ENCODE measurements around the gene NPHP4.

Gene NPHP4

DNA sequence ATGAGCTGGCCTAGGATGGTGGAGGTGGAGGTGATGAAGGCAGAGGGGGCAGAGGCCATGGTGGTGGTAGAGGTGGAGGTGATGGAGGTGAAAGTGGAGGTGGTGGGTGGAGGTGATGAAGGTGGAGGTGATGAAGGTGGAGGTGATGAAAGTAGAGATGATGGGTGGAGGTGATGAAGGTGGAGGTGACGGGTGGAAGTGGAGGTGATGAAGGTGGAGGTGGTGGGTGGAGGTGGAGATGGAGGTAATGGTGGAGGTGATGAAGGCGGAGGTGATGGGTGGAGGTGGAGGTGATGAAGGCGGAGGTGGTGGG lies 19.7 kb upstream of the NPHP4 start:
- no peaks in the 10 kb centered on the region for H3K27me3 Mint-ChIP-seq
- no peaks in the 10 kb centered on the region for H3K9me3 Mint-ChIP-seq
- no peak overlapping the region for H3K4me3 Mint-ChIP-seq
- H3K27ac Mint-ChIP-seq, result peak overlapping the region; percentile 69 to 75
- peaks cover 30% of the 10 kb centered on the region for H3K4me1 Mint-ChIP-seq
- DNase-seq, result no peak
- no peak for ATAC-seq

DNA sequence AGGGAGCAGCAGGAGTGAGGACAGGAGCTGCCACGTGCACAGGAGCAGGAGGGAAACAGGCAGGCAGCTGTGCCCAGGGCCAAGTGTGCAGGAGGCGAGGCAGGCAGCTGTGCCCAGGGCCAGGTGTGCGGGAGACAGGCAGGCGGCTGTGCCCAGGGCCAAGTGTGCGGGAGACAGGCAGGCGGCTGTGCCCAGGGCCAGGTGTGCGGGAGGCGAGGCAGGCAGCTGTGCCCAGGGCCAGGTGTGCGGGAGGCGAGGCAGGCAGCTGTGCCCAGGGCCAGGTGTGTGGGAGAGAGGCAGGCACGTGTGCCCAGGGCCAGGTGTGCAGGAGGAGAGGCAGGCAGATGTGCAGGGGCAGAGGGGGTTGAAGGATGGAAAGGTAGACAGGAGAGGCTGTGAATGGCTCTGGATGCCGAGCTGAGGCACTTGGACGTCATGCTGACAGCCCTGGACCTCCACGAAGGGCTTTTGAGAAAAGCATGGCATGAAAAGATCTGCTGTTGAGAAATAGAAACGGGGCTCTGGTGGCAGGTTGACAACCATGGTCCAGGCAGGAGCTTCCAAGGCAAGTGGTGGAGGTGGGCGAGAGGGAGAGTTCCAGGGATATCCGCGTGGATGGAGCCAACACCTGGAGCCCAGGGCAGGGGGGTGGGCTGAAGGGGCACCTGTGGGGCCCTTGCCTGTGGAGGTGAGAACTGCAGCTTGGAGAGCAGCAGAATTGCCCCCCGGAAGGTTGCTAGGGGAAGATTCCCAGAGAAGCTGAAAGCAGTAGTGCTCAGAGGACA lies 19.1 kb upstream of the NPHP4 start:
- H3K9me3 Mint-ChIP-seq, result no peaks in the 10 kb centered on the region
- H3K4me1 Mint-ChIP-seq, result peaks cover 33% of the 10 kb centered on the region
- H3K27ac Mint-ChIP-seq, result peak overlapping the region; percentile 69 to 75
- H3K4me3 Mint-ChIP-seq, result no peak overlapping the region
- no peak for ATAC-seq
- H3K27me3 Mint-ChIP-seq, result no peaks in the 10 kb centered on the region
- DNase-seq, result no peak

DNA sequence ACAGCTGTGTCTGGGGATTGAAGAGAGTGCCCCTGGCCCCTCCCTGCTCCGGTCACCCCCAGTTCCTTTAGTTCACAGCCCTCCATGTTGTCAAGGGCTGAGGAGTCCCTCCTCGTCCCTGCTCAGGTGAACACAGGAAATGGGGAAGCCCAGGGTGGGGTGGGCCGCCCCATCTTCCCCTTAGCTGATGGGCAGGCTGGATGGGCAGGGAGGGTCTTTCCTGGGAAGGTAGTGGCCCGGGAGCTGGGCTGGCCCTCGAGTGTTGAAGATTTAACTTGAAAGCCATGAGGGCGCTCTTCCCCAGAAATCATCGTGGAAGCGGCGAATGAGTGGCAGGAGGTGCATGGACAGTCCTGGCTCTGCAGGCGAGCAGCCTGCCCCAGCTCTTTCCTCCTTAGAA lies 18.3 kb upstream of the NPHP4 start:
- peaks cover 33% of the 10 kb centered on the region for H3K4me1 Mint-ChIP-seq
- no peaks in the 10 kb centered on the region for H3K9me3 Mint-ChIP-seq
- no peak overlapping the region for H3K27ac Mint-ChIP-seq
- no peak for DNase-seq
- ATAC-seq, result no peak
- H3K27me3 Mint-ChIP-seq, result no peaks in the 10 kb centered on the region
- H3K4me3 Mint-ChIP-seq, result no peak overlapping the region

DNA sequence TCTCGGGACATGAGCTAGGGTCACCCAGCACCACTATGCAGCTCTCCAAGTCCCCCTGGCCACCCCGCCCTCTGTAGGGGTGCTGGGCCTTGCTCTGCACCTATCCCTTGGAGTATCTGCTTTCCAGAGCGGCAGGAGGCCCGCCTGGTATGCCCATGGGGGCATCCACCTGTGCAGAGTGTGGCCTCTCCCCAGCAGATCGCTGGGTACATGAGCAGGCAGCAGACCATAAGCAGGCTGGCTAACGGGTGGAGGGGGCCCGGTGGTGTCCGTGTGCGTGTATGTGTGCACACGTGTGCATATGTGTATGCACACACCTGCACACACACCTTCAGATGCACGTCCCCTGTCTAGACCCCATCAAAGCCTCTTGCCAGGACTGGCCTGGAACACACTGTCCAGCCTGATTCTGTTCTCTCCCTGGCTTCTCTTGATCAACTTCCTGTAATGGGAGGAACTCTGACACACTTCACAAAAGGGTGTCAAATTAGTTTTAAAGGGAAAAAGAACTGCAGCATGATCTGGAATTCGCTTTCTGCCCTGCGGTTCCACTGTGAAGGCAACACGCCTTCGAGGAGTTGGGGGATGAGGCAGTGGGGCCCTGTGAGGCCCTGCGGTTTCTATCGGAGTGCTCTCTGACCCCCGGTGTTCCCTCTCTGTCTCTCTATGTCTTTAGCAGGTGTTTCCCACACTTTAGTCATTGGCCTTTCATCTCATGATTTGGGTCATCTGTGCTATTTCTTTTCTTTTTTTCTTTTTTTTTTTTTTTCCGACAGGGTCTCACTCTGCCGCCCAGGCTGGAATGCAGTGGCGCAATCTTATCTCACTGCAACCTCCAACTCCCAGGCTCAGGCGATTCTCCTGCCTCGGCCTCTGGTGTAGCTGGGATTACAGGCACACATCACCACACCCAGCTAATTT lies 17.2 kb upstream of the NPHP4 start:
- Mint-ChIP-seq H3K9me3 (no peaks in the 10 kb centered on the region), H3K4me3 (no peak overlapping the region), H3K4me1 (peaks cover 37% of the 10 kb centered on the region), H3K27me3 (no peaks in the 10 kb centered on the region), H3K27ac (peak overlapping the region in 1 of 2 donors; percentile 74)
- DNase-seq (no peak), ATAC-seq (no peak)

DNA sequence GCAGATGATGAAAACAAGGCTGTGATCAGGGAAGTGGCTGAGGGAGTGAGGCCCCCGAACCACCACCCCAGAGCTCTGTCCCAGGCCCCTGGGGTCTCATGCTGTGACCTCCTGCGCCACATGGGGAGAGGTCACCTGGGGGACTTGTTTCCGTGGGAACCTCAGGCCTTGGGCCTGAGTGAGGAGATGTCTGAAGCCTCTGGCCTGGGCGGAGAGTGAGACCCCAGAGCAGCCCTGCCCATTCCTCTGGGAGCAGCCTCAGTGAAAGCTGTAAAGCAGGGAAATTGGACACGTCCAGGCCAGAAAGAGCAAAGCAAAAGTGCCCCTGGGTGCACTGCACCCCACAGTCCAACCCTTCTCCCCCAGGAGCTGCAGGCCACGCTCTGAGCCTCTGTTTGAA lies 16.5 kb upstream of the NPHP4 start:
- H3K27me3 Mint-ChIP-seq, result no peaks in the 10 kb centered on the region
- H3K9me3 Mint-ChIP-seq, result no peaks in the 10 kb centered on the region
- DNase-seq, result no peak
- no peak overlapping the region for H3K4me3 Mint-ChIP-seq
- H3K4me1 Mint-ChIP-seq, result peaks cover 37% of the 10 kb centered on the region
- no peak overlapping the region for H3K27ac Mint-ChIP-seq
- no peak for ATAC-seq

DNA sequence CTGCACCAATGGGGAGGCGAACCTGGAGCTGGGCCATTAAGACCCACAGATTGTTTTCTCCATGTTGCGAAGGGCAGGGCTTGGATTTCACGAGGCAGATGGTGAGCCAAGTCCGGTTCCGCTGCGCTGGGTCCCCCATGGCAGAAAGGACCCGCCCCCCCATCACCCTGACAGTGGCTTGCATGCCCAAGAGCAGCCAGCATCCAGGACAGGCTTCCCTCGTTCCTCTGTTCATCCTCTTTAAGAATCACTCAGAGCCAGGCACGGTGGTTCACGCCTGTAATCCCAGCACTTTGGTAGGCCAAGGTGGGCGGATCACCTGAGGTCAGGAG lies 15.8 kb upstream of the NPHP4 start:
- no peak overlapping the region for H3K27ac Mint-ChIP-seq
- H3K27me3 Mint-ChIP-seq, result no peaks in the 10 kb centered on the region
- no peak for DNase-seq
- no peaks in the 10 kb centered on the region for H3K9me3 Mint-ChIP-seq
- no peak overlapping the region for H3K4me3 Mint-ChIP-seq
- peaks cover 42% of the 10 kb centered on the region for H3K4me1 Mint-ChIP-seq
- no peak for ATAC-seq

DNA sequence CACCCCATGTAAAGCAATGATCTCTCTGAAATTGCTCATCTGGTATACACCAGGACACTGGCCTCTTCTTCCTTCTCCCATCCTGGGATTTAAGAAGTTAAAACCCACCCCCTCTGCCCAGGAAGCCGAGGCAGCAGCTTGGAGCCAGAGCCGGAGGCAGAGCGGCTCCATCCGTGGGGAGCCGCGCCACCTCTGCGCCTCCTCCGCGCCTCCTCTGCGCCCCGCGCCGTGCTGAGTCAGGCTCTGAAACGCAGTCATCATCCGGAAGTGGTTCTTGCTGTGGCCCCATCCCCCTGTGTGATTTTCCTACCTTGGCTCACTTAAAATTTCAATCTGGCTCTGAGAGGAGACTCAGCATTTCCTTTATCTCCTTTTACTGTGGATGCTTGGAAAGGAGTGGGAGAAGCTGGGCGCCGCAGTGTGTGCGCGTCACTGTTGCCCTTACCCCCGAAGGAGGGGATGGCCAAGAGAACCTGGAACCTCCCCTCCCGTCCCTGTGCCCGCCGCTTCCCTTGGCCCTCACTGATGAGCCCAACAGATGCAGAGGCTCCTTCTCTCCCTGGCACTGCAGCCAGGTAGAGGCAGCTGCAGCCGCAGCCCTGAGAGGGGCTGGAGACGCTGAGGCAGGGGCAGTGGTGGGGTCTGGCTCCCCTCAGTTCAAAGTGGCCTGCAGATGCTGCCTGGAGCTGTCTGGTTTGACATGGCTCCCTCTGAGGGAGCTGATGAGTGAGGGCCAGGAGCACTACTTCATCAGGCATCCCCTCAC lies 15.3 kb upstream of the NPHP4 start:
- H3K27ac Mint-ChIP-seq, result peak overlapping the region; percentile 25 to 91
- peaks cover 48% of the 10 kb centered on the region for H3K4me1 Mint-ChIP-seq
- ATAC-seq (peak; percentile 87), DNase-seq (peak in 1 of 2 donors; percentile 45)
- H3K27me3 Mint-ChIP-seq, result no peaks in the 10 kb centered on the region
- no peaks in the 10 kb centered on the region for H3K9me3 Mint-ChIP-seq
- peak overlapping the region in 1 of 2 donors; percentile 40 for H3K4me3 Mint-ChIP-seq

DNA sequence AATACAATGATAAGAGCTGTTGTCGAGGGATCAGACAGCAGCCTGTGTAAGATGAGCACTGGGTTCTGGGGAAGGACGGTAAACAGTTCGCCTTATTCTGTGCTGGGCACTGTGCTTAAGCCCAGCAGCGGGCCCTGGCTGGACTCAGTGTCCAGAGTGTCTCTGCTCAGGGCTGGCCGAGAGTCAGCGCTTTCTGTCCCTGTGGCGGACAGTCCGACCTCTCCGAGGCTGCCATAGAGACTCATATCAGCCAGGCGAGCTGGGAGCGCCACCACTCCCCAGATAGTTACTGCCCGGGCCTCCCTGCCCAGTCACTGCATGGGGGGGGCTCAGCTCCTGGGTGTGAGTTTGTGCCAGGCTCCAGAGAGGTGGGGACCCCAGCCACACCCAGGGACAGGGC lies 14.7 kb upstream of the NPHP4 start:
- Mint-ChIP-seq H3K27ac (peak overlapping the region in 1 of 2 donors; percentile 49), H3K9me3 (no peaks in the 10 kb centered on the region), H3K27me3 (no peaks in the 10 kb centered on the region), H3K4me3 (no peak overlapping the region), H3K4me1 (peaks cover 53% of the 10 kb centered on the region)
- DNase-seq, result no peak
- ATAC-seq, result peak; percentile 11

DNA sequence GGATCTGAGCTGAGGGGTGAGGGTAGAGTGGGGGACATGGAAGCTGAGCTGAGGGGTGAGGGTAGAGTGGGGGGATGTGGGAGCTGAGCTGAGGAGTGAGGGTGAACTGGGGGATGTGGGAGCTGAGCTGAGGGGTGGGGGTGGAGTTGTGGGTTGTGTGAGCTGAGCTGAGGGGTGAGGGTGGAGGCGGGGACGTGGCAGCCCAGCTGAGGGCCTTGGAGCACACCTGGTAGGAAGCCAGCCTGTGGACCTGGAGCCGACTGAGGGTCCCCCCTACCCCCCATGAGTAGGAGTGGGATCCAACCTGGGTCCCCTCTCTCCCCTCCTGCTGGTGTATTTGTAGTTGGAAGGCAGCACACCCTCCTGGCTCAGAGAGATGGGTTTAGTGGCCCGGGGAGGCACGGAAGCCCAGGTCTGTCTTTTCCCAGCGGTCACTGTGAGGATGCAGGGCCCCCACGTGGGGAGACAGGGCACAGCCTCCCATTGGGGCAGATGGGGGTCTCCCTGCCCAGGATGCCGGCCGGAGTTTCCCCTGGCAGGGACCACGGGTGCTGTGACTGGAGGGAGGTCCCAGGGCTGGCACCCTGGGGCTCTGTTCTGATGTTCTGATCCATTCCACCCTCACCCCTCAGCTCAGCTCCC lies 13.2 kb upstream of the NPHP4 start:
- H3K27ac Mint-ChIP-seq, result no peak overlapping the region
- DNase-seq (no peak), ATAC-seq (peak; percentile 12)
- no peaks in the 10 kb centered on the region for H3K27me3 Mint-ChIP-seq
- no peak overlapping the region for H3K4me3 Mint-ChIP-seq
- H3K4me1 Mint-ChIP-seq, result peaks cover 56% of the 10 kb centered on the region
- H3K9me3 Mint-ChIP-seq, result no peaks in the 10 kb centered on the region

DNA sequence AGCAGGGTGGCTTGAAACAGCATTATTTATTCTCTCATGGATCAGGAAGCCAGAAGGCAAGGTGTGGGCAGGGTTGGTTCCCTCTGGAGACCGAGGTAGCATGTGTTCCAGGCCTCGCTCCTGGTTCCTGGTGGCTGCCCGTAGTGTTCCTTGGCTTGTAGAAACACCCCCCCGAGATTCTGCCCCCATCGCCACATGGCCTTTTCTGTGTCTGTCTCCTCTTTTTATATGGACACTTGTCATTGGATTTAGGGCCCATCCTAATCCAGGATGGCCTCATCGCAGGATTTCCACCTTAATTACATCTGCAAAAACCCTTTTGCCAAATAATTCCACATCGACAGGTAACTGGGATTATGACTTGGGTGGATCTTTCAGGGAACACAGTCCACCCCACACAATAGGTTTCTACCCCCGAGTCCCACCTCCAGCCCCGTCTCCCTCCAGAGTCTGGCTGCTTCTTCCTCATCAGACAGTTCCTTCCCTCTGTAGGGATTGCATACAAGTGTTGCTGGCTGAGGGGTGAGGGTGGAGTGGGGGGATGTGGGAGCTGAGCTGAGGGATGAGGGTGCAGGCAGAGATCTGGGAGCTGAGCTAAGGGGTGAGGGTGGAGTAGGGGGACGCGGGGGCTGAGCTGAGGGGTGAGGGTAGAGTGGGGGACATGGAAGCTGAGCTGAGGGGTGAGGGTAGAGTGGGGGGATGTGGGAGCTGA lies 12.3 kb upstream of the NPHP4 start:
- Mint-ChIP-seq H3K4me3 (no peak overlapping the region), H3K4me1 (peaks cover 62% of the 10 kb centered on the region), H3K27me3 (no peaks in the 10 kb centered on the region), H3K9me3 (no peaks in the 10 kb centered on the region), H3K27ac (no peak overlapping the region)
- ATAC-seq, result no peak
- no peak for DNase-seq

DNA sequence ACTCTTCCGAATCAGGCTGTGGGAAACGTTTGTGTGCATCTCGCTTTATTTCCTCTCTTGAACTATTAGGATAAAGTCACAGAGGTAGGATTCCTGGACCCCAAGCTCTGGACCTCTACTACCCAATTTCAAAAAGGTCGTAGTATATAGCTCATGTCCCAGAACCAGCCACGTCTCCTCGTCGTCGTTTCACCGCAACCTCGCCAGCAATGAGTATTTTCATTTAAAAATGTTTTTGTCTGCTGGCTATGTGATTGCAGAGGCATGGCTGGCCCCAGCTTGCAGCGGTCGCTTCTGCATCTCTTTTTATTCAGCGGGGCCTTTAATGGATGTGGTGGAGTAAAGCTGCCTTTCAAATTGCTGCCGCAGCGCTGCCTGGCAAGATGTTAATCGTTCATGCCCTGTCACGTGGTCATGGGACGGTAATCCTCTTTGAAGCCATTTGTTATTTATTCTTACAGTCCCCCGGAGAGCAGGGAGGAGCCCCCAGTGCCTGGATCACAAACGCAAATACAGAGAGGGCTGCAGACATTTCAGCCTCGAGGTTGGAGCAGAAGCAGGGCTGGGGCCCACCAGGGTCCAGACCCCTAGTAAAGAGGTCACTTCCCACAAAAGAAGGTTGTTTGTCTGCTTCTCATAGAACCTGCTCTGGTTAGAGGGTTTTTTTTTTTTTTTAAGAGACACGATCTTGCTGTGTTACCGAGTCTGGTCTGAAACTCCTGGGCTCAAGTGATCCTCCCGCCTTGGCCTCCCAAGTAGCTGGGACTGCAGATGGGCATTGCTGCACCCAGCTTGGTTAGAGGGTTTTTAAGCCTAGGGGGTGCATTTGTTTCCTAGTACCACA lies 11.6 kb upstream of the NPHP4 start:
- Mint-ChIP-seq H3K27me3 (no peaks in the 10 kb centered on the region), H3K4me1 (peaks cover 59% of the 10 kb centered on the region), H3K4me3 (no peak overlapping the region), H3K9me3 (no peaks in the 10 kb centered on the region), H3K27ac (no peak overlapping the region)
- ATAC-seq (no peak), DNase-seq (no peak)

DNA sequence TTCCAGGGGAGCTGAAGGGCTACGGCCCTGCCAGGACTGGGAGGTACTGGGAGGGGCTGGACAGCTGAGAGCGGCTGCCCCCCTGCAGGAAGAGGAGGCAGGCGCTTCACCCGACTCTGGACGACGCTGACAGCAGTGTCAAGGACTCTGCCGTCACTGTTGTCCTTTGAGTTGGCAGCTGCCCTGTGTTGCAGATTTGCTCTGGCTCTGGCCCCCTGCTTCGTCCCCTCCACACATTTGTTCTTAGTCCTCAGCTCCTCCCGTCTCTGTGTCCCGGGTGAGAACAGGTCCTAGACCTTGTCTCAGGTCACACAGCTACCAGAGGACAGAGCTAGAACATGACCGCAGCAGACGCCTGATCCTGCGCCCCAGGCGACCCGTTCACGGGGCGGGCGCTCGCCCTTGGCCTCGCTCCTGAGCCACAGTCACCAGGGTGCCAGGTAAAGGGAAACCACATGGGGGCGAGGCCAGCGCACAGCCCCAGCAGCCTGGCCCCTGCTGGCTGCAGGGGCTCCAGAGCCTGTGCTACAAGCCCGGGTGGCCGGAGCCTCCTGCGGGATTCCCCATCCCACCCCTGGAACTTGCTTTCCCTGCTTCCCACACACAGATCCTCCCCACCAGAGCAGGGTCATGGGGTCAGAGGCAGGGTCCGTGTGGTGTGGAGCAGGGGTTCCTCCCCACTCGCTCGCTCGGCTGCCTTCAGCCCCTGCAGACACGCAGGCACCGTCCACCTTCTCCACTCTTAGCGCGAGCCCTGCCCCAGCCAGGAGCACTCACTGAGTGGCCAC lies 10.7 kb upstream of the NPHP4 start:
- H3K4me3 Mint-ChIP-seq, result no peak overlapping the region
- ATAC-seq, result peak; percentile 25
- no peaks in the 10 kb centered on the region for H3K27me3 Mint-ChIP-seq
- H3K9me3 Mint-ChIP-seq, result no peaks in the 10 kb centered on the region
- peaks cover 66% of the 10 kb centered on the region for H3K4me1 Mint-ChIP-seq
- DNase-seq, result no peak
- peak overlapping the region in 1 of 2 donors; percentile 69 for H3K27ac Mint-ChIP-seq

DNA sequence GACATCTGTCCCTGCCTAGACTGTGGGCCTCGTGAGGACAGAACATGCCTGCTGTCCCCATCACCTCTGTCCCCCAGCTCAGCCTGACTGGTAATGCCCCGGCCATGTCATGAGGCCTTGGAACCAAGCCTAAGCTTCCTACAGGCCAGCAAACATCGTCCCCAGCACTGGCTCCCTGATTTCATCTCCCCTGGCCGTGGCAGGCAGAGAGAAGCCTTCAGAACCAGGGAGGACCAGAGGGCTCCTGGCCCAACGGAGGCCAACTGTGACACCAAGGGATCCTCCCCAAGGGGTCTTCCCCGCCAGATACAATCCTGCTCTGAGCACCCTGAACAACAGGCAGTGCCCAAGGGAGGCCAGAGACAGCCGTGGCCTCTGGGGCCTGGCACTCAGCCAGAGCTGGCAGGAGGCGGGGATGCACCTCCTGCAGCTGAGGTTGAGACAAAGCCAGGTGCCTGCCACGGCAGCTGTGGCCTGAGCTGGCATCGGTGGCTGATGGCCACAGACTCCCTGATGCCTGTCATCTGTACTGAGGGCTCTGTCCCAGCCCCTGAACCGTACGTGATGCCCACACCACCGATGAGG lies 9.9 kb upstream of the NPHP4 start:
- Mint-ChIP-seq H3K9me3 (no peaks in the 10 kb centered on the region), H3K4me1 (peaks cover 67% of the 10 kb centered on the region), H3K4me3 (no peak overlapping the region), H3K27me3 (no peaks in the 10 kb centered on the region), H3K27ac (no peak overlapping the region)
- DNase-seq, result peak in 1 of 2 donors; percentile 33
- ATAC-seq, result peak; percentile 21

Data from stimulated activated naive CD8-positive, alpha-beta T cell treated with anti-CD3 and anti-CD28 coated beads, Interleukin-15, amount 100 ng/mL, for 72 hours (primary cell).